Activated T-helper 2 cell treated with anti-CD3 and anti-CD28 coated beads, Interferon-gamma antibody, Interleukin-2, Interleukin-4, amounts not matched to agents 10 μg/mL and 5 μg/mL and 100 μg/mL, durations not matched to agents 14 hours and 24 hours and 36 hours (primary cell): Measurements from ENCODE around the gene ACTR3. TPM values are rescaled to one million over a fixed set of nuclear protein-coding genes. Genes with fewer than 3 reads are reported as not detected.
A peak's percentile ranks its signal among the peaks of the same experiment; 100 is the strongest.
"Not testable (repeated sequence)": the region's sequence is repeated elsewhere in the genome, so short reads cannot be mapped to it uniquely, and the experiment has no call there.

Source experiments
- DNase-seq: peaks from one replicate; pipeline ENCODE4 v3.0.0; 2021; ENCODE audit warnings: low spot score
- H3K27ac Mint-ChIP-seq: one replicate; pipeline ENCODE4 v1.8.0; 2021; ENCODE audit warnings: mixed read lengths
- H3K27me3 Mint-ChIP-seq: one replicate; pipeline ENCODE4 v1.8.0; 2021; ENCODE audit warnings: low read depth, mixed read lengths
- H3K36me3 Mint-ChIP-seq: one replicate; pipeline ENCODE4 v1.8.0; 2021; ENCODE audit warnings: low read depth, mixed read lengths
- H3K4me1 Mint-ChIP-seq: one replicate; pipeline ENCODE4 v1.8.0; 2021; ENCODE audit warnings: low read depth, mixed read lengths
- H3K4me3 Mint-ChIP-seq: one replicate; pipeline ENCODE4 v1.8.0; 2021; ENCODE audit warnings: low read depth, mild to moderate bottlenecking, moderate library complexity, mixed read lengths
- H3K9me3 Mint-ChIP-seq: one replicate; pipeline ENCODE4 v1.8.0; 2021; ENCODE audit warnings: mixed read lengths
- intact Hi-C: fragments of 100-400 bp; cut with micrococcal nuclease; formaldehyde crosslinking; loops from one replicate; pipeline ENCODE4 v1.15.1; 2023
- total RNA-seq: library from RNA; stranded (reverse); gene quantifications from 2 replicates; pipeline ENCODE4 v1.2.3, GENCODE V29; 2022

The ACTR3 gene
- 521 and 530 TPM in 2 replicates for total RNA-seq

DNA sequence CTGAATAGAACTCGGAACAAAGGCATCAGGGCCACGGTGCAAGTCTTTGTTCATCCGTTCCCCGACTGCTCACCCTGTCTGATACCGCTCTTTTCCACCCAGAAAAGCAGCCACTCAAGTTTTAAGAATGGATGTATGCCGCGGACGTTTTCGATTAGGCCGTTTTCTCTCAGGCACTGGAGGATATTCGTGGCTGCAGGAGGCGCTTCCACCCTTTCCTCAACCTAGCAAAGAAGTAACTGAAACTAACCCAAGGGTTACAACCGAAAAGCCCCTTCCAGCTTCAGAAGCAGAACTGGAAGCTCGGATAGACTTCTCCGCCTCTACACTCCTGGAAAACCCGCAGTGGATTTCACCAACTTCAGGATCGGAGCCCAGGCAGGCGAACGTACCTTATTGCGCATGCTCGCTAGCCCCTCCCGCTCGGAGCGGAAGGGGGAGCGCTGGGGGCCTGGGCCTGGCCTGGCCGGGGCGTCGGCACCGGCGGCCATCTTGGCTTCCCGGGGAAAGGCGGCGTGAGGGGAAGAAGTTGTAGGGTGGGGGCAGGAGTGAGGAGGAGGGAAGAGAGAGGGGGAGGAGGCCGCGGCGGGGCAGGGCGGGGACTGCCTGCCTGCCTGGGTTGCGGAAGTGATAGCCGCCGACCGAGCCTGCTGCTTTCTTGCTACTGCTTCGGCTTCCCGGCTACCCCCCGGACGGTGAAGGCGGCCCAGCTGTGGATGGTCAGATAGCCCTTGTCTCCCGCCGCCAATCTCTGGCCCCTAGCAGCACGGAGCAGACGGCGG is at the start of gene ACTR3:
Gene ACTR3, plus strand, starts transcription at position 619 of the 782 bp plus-strand sequence. CDS start 191 bp downstream, outside the sequence.
- Mint-ChIP-seq H3K4me3 (peak within 1 kb of the TSS; percentile 98), H3K4me1 (peaks cover 67% of the 10 kb centered on the region), H3K36me3 (peaks cover 54% of the 10 kb centered on the region), H3K9me3 (no peaks in the 10 kb centered on the region), H3K27ac (peak within 1 kb of the TSS; percentile 99), H3K27me3 (no peaks in the 10 kb centered on the region)
- intact Hi-C loops: loop anchor here (1.0 to 10.0 kb wide), 6 partner anchors 13 to 285 kb away; partner anchors contain the start of gene SLC35F5
- DNase-seq: peak; percentile 98

- intact Hi-C loops: no loop called here
- H3K36me3 Mint-ChIP-seq: peaks cover 10% of the 10 kb centered on the region
- no peak overlapping the region for H3K27ac Mint-ChIP-seq
- no peaks in the 10 kb centered on the region for H3K27me3 Mint-ChIP-seq
- peaks cover 4% of the 10 kb centered on the region for H3K4me1 Mint-ChIP-seq
- peaks cover 2% of the 10 kb centered on the region for H3K9me3 Mint-ChIP-seq
- DNase-seq: no peak
- H3K4me3 Mint-ChIP-seq: no peak overlapping the region
Observed at GRCh38 chr2:113840518-113840917, 49.4 kb upstream of the ACTR3 start.

- Mint-ChIP-seq H3K27ac (peak overlapping the region; percentile 11), H3K4me3 (no peak overlapping the region), H3K27me3 (no peaks in the 10 kb centered on the region), H3K4me1 (peaks cover 4% of the 10 kb centered on the region), H3K9me3 (peaks cover 13% of the 10 kb centered on the region), H3K36me3 (peaks cover 24% of the 10 kb centered on the region)
- intact Hi-C loops: no loop called here
- DNase-seq: no peak
Observed at GRCh38 chr2:113842919-113843736, 46.8 kb upstream of the ACTR3 start.

DNA sequence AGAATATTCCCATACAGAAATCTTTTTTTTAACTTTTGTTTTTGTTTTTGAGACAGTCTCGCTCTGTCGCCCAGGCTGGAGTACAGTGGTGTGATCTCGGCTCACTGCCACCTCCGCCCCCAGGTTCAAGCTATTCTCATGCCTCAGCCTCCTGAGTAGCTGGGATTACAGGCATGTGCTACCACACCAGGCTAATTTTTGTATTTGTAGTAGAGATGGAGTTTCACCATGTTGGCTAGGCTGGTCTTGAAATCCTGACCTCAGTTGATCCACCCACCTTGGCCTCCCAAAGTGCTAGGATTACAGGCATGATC is 46.2 kb upstream of the ACTR3 start:
- H3K4me1 Mint-ChIP-seq, intact Hi-C loops, H3K4me3 Mint-ChIP-seq, H3K27ac Mint-ChIP-seq, H3K27me3 Mint-ChIP-seq, DNase-seq: not testable (repeated sequence)
- Mint-ChIP-seq H3K36me3 (peaks cover 24% of the 10 kb centered on the region), H3K9me3 (peaks cover 13% of the 10 kb centered on the region)

- no peak for DNase-seq
- H3K36me3 Mint-ChIP-seq: peaks cover 26% of the 10 kb centered on the region
- H3K27ac Mint-ChIP-seq: no peak overlapping the region
- peaks cover 11% of the 10 kb centered on the region for H3K4me1 Mint-ChIP-seq
- intact Hi-C loops: no loop called here
- H3K9me3 Mint-ChIP-seq: peaks cover 13% of the 10 kb centered on the region
- H3K4me3 Mint-ChIP-seq: no peak overlapping the region
- no peaks in the 10 kb centered on the region for H3K27me3 Mint-ChIP-seq
Observed at GRCh38 chr2:113845261-113845660, 44.6 kb upstream of the ACTR3 start.

DNA sequence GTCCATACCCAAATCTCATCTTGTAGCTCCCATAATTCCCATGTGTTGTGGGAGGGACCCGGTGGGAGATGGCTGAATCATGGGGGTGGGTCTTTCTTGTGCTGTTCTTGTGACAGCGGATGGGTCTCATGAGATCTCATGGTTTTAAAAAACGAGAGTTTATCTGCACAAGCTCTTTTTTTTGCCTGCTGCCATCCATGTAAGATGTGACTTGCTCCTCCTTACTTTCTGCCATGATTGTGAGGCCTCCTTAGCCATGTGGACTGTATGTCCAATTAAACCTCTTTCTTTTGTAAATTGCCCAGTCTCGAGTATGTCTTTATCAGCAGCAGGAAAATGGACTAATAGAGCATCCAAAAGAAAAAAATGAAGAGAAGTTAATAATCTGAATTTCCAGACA is 44.1 kb upstream of the ACTR3 start:
- H3K27ac Mint-ChIP-seq, intact Hi-C loops: not testable (repeated sequence)

GRCh38 chr2:113846429-113846828 is 43.5 kb upstream of the ACTR3 start:
- H3K36me3 Mint-ChIP-seq: peaks cover 26% of the 10 kb centered on the region
- no peaks in the 10 kb centered on the region for H3K27me3 Mint-ChIP-seq
- no peak overlapping the region for H3K4me3 Mint-ChIP-seq
- H3K27ac Mint-ChIP-seq: no peak overlapping the region
- H3K9me3 Mint-ChIP-seq: peaks cover 13% of the 10 kb centered on the region
- H3K4me1 Mint-ChIP-seq: peaks cover 15% of the 10 kb centered on the region
- intact Hi-C loops: no loop called here
- no peak for DNase-seq

More for the DNA sequence above, 44.1 kb upstream of the ACTR3 start:
- not testable (repeated sequence) for H3K27me3 Mint-ChIP-seq, DNase-seq, H3K4me3 Mint-ChIP-seq
- Mint-ChIP-seq H3K4me1 (peaks cover 14% of the 10 kb centered on the region), H3K9me3 (peaks cover 13% of the 10 kb centered on the region), H3K36me3 (peaks cover 26% of the 10 kb centered on the region)

GRCh38 chr2:113847144-113847543 is 42.7 kb upstream of the ACTR3 start:
- Mint-ChIP-seq H3K27ac (no peak overlapping the region), H3K27me3 (no peaks in the 10 kb centered on the region), H3K36me3 (peaks cover 26% of the 10 kb centered on the region), H3K4me3 (no peak overlapping the region), H3K9me3 (peaks cover 13% of the 10 kb centered on the region), H3K4me1 (peaks cover 15% of the 10 kb centered on the region)
- no peak for DNase-seq
- intact Hi-C loops: no loop called here

- peak overlapping the region; percentile 36 for H3K27ac Mint-ChIP-seq
- DNase-seq: no peak
- no peak overlapping the region for H3K4me3 Mint-ChIP-seq
- peaks cover 21% of the 10 kb centered on the region for H3K36me3 Mint-ChIP-seq
- intact Hi-C loops: loop anchor here (2.0 kb wide), 2 partner anchors 28 to 56 kb away; no protein-coding TSS in a partner anchor
- H3K4me1 Mint-ChIP-seq: peaks cover 11% of the 10 kb centered on the region
- no peaks in the 10 kb centered on the region for H3K27me3 Mint-ChIP-seq
- peaks cover 13% of the 10 kb centered on the region for H3K9me3 Mint-ChIP-seq
Observed at GRCh38 chr2:113848758-113849415, 41.0 kb upstream of the ACTR3 start.

- peaks cover 15% of the 10 kb centered on the region for H3K4me1 Mint-ChIP-seq
- intact Hi-C loops: no loop called here
- H3K9me3 Mint-ChIP-seq: peaks cover 9% of the 10 kb centered on the region
- H3K27ac Mint-ChIP-seq: no peak overlapping the region
- peaks cover 15% of the 10 kb centered on the region for H3K36me3 Mint-ChIP-seq
- H3K27me3 Mint-ChIP-seq: no peaks in the 10 kb centered on the region
- H3K4me3 Mint-ChIP-seq: no peak overlapping the region
- no peak for DNase-seq
Observed at GRCh38 chr2:113850687-113851086, 39.2 kb upstream of the ACTR3 start.

DNA sequence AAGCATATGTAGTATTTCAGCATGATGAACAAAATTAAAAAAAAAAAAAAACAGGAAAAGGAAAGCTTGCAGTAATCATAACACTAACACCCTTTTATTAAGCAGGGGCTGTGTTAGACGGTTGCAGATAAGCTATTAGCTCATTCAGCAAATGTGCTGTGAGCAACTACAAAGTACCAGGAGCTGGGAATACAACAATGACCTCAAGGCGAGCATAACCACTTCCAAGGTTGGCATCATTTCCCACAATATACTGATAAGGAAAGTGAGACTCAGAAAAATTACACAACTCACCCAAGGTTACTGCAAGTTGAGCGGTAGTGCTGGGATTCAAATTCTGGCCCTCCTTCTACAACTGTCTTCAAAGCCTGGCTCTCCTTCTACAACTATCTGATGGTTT is 38.2 kb upstream of the ACTR3 start:
- intact Hi-C loops: no loop called here
- Mint-ChIP-seq H3K27ac (no peak overlapping the region), H3K36me3 (peaks cover 5% of the 10 kb centered on the region), H3K9me3 (no peaks in the 10 kb centered on the region), H3K27me3 (no peaks in the 10 kb centered on the region), H3K4me1 (peaks cover 15% of the 10 kb centered on the region), H3K4me3 (no peak overlapping the region)
- DNase-seq: no peak

GRCh38 chr2:113854208-113854607 is 35.7 kb upstream of the ACTR3 start:
- peaks cover 14% of the 10 kb centered on the region for H3K4me1 Mint-ChIP-seq
- H3K27me3 Mint-ChIP-seq: no peaks in the 10 kb centered on the region
- H3K36me3 Mint-ChIP-seq: no peaks in the 10 kb centered on the region
- H3K27ac Mint-ChIP-seq: no peak overlapping the region
- intact Hi-C loops: no loop called here
- no peak for DNase-seq
- H3K4me3 Mint-ChIP-seq: no peak overlapping the region
- no peaks in the 10 kb centered on the region for H3K9me3 Mint-ChIP-seq
